Fibroblast of lung (primary cell): ENCODE data around the gene RNF5. TPM values are rescaled to one million over a fixed set of nuclear protein-coding genes. Genes with fewer than 3 reads are reported as not detected.

ENCODE experiments used
- DNase-seq, 2 donors: peaks; one replicate each; pipeline versions ENCODE4 v3.0.0 to v3.0.0-alpha.2; 2010; ENCODE audit warnings: low read depth in 2 of 2
- H2AFZ ChIP-seq: 2 replicates; pipeline ENCODE4 v1.5.1; 2012; ENCODE audit warnings: low read length, control low read depth, inconsistent platforms
- H3K27ac ChIP-seq: 2 replicates; pipeline ENCODE4 v1.5.1; 2011; ENCODE audit warnings: low read length, control low read depth; ENCODE audit not compliant: insufficient read depth
- H3K27me3 ChIP-seq: 2 replicates; pipeline ENCODE4 v1.5.1; 2011; ENCODE audit warnings: mild to moderate bottlenecking, low read length; ENCODE audit not compliant: control insufficient read depth, insufficient read depth
- H3K36me3 ChIP-seq: 2 replicates; pipeline ENCODE4 v1.5.1; 2011; ENCODE audit warnings: low read length; ENCODE audit not compliant: control insufficient read depth, insufficient read depth
- H3K4me1 ChIP-seq: 2 replicates; pipeline ENCODE4 v1.5.1; 2011; ENCODE audit warnings: low read length; ENCODE audit not compliant: control insufficient read depth, insufficient read depth; ENCODE audit errors: extremely low read depth
- H3K4me2 ChIP-seq: 2 replicates; pipeline ENCODE4 v1.5.1; 2011; ENCODE audit warnings: low read length, control low read depth; ENCODE audit not compliant: insufficient read depth; ENCODE audit errors: extremely low read depth
- H3K4me3 ChIP-seq, 4 experiments: fragments of 200-600 bp in 1 of 4; sonication (generic) in 1 of 4; replicated peaks in 1 of 4; 2 replicates each; pipeline ENCODE4 v1.5.1; 2011 to 2016; ENCODE audit warnings: low read length in 4 of 4, low read depth in 3 of 4, mild to moderate bottlenecking in 3 of 4, control low read depth in 2 of 4, inconsistent platforms in 1 of 4, mixed read lengths in 1 of 4; ENCODE audit not compliant: insufficient read depth in 1 of 4; ENCODE audit errors: control extremely low read depth in 1 of 4
- H3K79me2 ChIP-seq: 2 replicates; pipeline ENCODE4 v1.5.1; 2012; ENCODE audit warnings: mild to moderate bottlenecking, low read length, inconsistent platforms; ENCODE audit not compliant: control insufficient read depth, insufficient read depth
- H3K9ac ChIP-seq: 2 replicates; pipeline ENCODE4 v1.5.1; 2011; ENCODE audit warnings: mild to moderate bottlenecking, low read length, control low read depth; ENCODE audit not compliant: insufficient read depth
- H3K9me3 ChIP-seq: 2 replicates; pipeline ENCODE4 v1.5.1; 2012; ENCODE audit warnings: low read depth, low read length; ENCODE audit not compliant: control insufficient read depth, insufficient read depth
- H4K20me1 ChIP-seq: 2 replicates; pipeline ENCODE4 v1.5.1; 2011; ENCODE audit warnings: low read length; ENCODE audit not compliant: control insufficient read depth, insufficient read depth; ENCODE audit errors: extremely low read depth
- CTCF ChIP-seq, 2 donors: IDR thresholded peaks in 1 of 2; conservative IDR thresholded peaks in 1 of 2; 1 replicate in 1 of 2; 2 replicates in 1 of 2; pipeline ENCODE4 v1.5.1; 2011 to 2012; ENCODE audit warnings: low read length in 2 of 2, control low read depth in 1 of 2, inconsistent platforms in 1 of 2, low read depth in 1 of 2, mild to moderate bottlenecking in 1 of 2
- EZH2 ChIP-seq: IDR thresholded peaks from 2 replicates; pipeline ENCODE4 v1.5.1; 2012; ENCODE audit warnings: low read length, control low read depth, mild to moderate bottlenecking; ENCODE audit errors: missing control alignments
- polyA plus RNA-seq, 2 donors: library from polyadenylated mRNA; depleted of rRNA in 1 of 2; stranded (reverse) in 1 of 2; unstranded in 1 of 2; fragments of >200 nt; gene quantifications; 2 replicates each; pipeline ENCODE4 v1.2.1, GENCODE V29; 2011 to 2012; ENCODE audit warnings: missing spikeins in 1 of 2
- total RNA-seq: library from RNA; depleted of rRNA; stranded (reverse); fragments of >200 nt; gene quantifications from 2 replicates; pipeline ENCODE4 v1.2.1, GENCODE V29; 2014

Gene RNF5
- total and polyA plus RNA-seq, 2 donors (not counting 1 experiment from before 2014, with no cell fraction given) = 23.9 to 63.4 TPM

DNA sequence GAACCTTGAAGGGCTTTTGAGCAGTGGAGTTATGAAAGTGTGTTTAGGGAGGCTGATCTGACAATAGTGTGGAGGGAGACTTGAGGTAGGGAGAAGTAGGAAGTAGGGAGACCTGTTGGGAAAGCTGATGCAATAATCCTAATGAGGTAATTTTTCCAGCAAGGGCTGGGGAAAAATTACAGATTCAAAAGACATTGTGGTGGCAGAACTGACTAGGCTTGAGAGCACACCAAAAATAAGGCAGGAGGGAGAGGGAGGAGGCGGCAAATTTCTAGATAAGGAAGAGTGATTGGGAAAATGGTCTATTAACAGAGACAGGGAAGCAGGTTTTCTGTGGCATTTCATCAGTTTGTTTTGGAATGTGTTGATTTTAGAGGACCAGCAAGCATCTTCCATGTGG lies 31.9 kb upstream of the RNF5 start:
- Histone ChIP-seq H3K27me3 (no peaks in the 10 kb centered on the region), H3K36me3 (no peaks in the 10 kb centered on the region), H4K20me1 (no peaks in the 10 kb centered on the region), H3K4me3 (no peak overlapping the region), H3K4me1 (no peaks in the 10 kb centered on the region), H3K9me3 (no peaks in the 10 kb centered on the region), H3K79me2 (no peaks in the 10 kb centered on the region), H2AFZ (no peak overlapping the region), H3K4me2 (no peak overlapping the region), H3K27ac (no peak overlapping the region), H3K9ac (no peak overlapping the region)
- TF ChIP-seq EZH2 (no peak), CTCF (conservative IDR thresholded peaks at IDR 0.05 in 1 of 2, IDR thresholded peaks at IDR 0.05 in 1 of 2; ENCODE audit: low read depth in 1 of 2, low read length in 2 of 2) (no peak)
- no peak for DNase-seq

- no peak for DNase-seq
- H3K36me3 ChIP-seq = no peaks in the 10 kb centered on the region
- H3K9me3 ChIP-seq = no peaks in the 10 kb centered on the region
- H3K79me2 ChIP-seq = no peaks in the 10 kb centered on the region
- no peak overlapping the region for H3K4me2 ChIP-seq
- no peak overlapping the region for H2AFZ ChIP-seq
- H3K4me1 ChIP-seq = no peaks in the 10 kb centered on the region
- H3K27ac ChIP-seq = no peak overlapping the region
- H3K27me3 ChIP-seq = no peaks in the 10 kb centered on the region
- TF ChIP-seq EZH2 (no peak), CTCF (conservative IDR thresholded peaks at IDR 0.05 in 1 of 2, IDR thresholded peaks at IDR 0.05 in 1 of 2; ENCODE audit: low read depth in 1 of 2, low read length in 2 of 2) (no peak)
- no peak overlapping the region for H3K4me3 ChIP-seq
- H4K20me1 ChIP-seq = no peaks in the 10 kb centered on the region
- H3K9ac ChIP-seq = no peak overlapping the region
These were observed 31.5 kb upstream of the RNF5 start for GRCh38 chr6:32146687-32147086.

DNA sequence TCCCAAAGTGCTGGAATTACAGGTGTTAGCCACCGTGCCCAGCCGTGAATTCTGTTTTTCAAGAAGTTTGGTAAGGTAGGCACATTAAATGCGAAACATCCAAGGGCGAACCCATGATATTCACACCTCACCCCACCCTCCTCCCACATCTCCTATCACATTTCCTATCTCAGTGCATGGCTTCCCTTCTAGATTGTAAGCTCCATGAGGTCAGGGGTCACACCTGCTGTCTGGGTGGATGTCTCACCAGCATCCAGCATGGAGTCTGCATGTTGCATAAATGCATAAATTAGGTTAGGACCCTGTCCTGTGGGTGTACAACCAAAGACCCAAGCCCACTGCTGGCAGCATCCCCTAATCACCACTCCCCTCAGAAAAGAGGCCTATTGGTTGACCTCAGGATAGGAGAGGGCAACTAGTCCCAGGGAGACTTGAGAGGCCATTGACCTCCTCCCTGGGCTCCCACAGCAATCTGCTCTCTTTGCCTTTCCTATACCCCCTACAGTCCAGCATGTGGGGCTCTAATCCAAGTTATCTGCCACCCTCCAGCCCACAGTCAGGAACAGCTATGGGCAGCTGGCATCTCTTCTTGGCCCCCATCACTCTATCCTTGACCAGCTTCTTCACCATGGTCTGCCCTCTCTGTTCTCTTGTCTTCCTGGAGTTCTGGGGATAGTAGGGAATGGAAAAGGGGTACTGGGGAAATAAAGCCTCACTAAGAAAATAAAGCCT lies 30.6 kb upstream of the RNF5 start:
- no peak for DNase-seq
- Histone ChIP-seq H3K36me3 (no peaks in the 10 kb centered on the region), H2AFZ (no peak overlapping the region), H4K20me1 (no peaks in the 10 kb centered on the region), H3K4me1 (peaks cover 7% of the 10 kb centered on the region), H3K27ac (no peak overlapping the region), H3K9ac (no peak overlapping the region), H3K4me2 (no peak overlapping the region), H3K27me3 (no peaks in the 10 kb centered on the region), H3K9me3 (no peaks in the 10 kb centered on the region), H3K4me3 (no peak overlapping the region), H3K79me2 (no peaks in the 10 kb centered on the region)
- TF ChIP-seq CTCF (conservative IDR thresholded peaks at IDR 0.05 in 1 of 2, IDR thresholded peaks at IDR 0.05 in 1 of 2; ENCODE audit: low read depth in 1 of 2, low read length in 2 of 2) (no peak), EZH2 (no peak)
